IMR-90 (cell line): Measurements from ENCODE around the gene RAB31. TPM values are rescaled to one million over a fixed set of nuclear protein-coding genes. Genes with fewer than 3 reads are reported as not detected.

Experiments
- ATAC-seq: fragments of 200-7000 bp; cut with Tn5 transposase; 2 replicates; pipeline ENCODE4 v1.9.1; 2020; ENCODE audit warnings: low read depth, mild to moderate bottlenecking, moderate library complexity
- BruUV-seq: library from RNA; stranded (reverse); fragments of 400-500 nt; replicated peaks from 2 replicates; lab custom pipeline; 2021; lab: Mats Ljungman, UMichigan
- CTCF ChIA-PET: fragments of 300-600 bp; formaldehyde crosslinking; extraction: SDS; loops from one replicate; lab custom pipeline; 2021; ENCODE audit warnings: antibody characterized with exemption; lab: Yijun Ruan, JAX
- POLR2A ChIA-PET: fragments of 300-600 bp; sonication (Branson Sonifier 250); formaldehyde crosslinking; loops from one replicate; lab custom pipeline; 2022; ENCODE audit warnings: antibody characterized with exemption; ENCODE audit not compliant: unreplicated experiment; lab: Charles Lee
- DNase-seq: peaks from one replicate; pipeline ENCODE4 v3.0.0; 2013
- H2AFZ ChIP-seq: replicated peaks from 2 replicates; pipeline ENCODE3; 2013; ENCODE audit warnings: low read length, mild to moderate bottlenecking; ENCODE audit not compliant: poor library complexity
- H2AK5ac ChIP-seq: 2 replicates; pipeline ENCODE4 v1.6.1; 2013; ENCODE audit warnings: low read depth, low read length, inconsistent platforms
- H2AK9ac ChIP-seq: replicated peaks from 2 replicates; pipeline ENCODE3; 2013; ENCODE audit warnings: mild to moderate bottlenecking, low read depth, low read length, moderate library complexity; ENCODE audit not compliant: poor library complexity
- H2BK120ac ChIP-seq: 2 replicates; pipeline ENCODE4 v1.6.1; 2013; ENCODE audit warnings: low read depth, low read length, inconsistent platforms
- H2BK15ac ChIP-seq: 3 replicates; pipeline ENCODE4 v1.6.1; 2013; ENCODE audit warnings: low read depth, low read length, inconsistent platforms
- H2BK20ac ChIP-seq: 2 replicates; pipeline ENCODE4 v1.6.1; 2013; ENCODE audit warnings: low read depth, mild to moderate bottlenecking, inconsistent platforms, low read length, moderate library complexity
- H2BK5ac ChIP-seq: 2 replicates; pipeline ENCODE4 v1.6.1; 2013; ENCODE audit warnings: mild to moderate bottlenecking, low read depth, low read length, inconsistent platforms; ENCODE audit not compliant: poor library complexity, severe bottlenecking
- H3K14ac ChIP-seq: replicated peaks from 2 replicates; pipeline ENCODE4 v1.6.1; 2013; ENCODE audit warnings: low read depth, low read length, inconsistent platforms
- H3K18ac ChIP-seq: 2 replicates; pipeline ENCODE4 v1.6.1; 2013; ENCODE audit warnings: low read depth, low read length, control low read depth
- H3K23ac ChIP-seq: 2 replicates; pipeline ENCODE4 v1.6.1; 2013; ENCODE audit warnings: low read depth, low read length, inconsistent platforms
- H3K27ac ChIP-seq: 2 replicates; pipeline ENCODE4 v1.5.1; 2013; ENCODE audit warnings: mild to moderate bottlenecking, control low read depth, low read length; ENCODE audit not compliant: insufficient read depth
- H3K27me3 ChIP-seq: 2 replicates; pipeline ENCODE4 v1.6.1; 2013; ENCODE audit warnings: low read length; ENCODE audit not compliant: control insufficient read depth, insufficient read depth
- H3K36me3 ChIP-seq: 2 replicates; pipeline ENCODE4 v1.6.1; 2013; ENCODE audit warnings: low read length, mixed read lengths; ENCODE audit not compliant: control insufficient read depth, insufficient read depth
- H3K4ac ChIP-seq: 2 replicates; pipeline ENCODE4 v1.6.1; 2013; ENCODE audit warnings: low read depth, low read length, inconsistent platforms
- H3K4me1 ChIP-seq: 2 replicates; pipeline ENCODE4 v1.6.1; 2013; ENCODE audit warnings: low read length, mixed read lengths; ENCODE audit not compliant: control insufficient read depth, insufficient read depth
- H3K4me2 ChIP-seq: 2 replicates; pipeline ENCODE4 v1.6.1; 2013; ENCODE audit warnings: low read depth, mild to moderate bottlenecking, control low read depth, low read length, moderate library complexity
- H3K4me3 ChIP-seq: 2 replicates; pipeline ENCODE4 v1.5.1; 2013; ENCODE audit warnings: low read depth, mild to moderate bottlenecking, control low read depth, low read length, moderate library complexity; ENCODE audit not compliant: insufficient read depth
- H3K56ac ChIP-seq: 2 replicates; pipeline ENCODE4 v1.6.1; 2013; ENCODE audit warnings: low read length, inconsistent platforms; ENCODE audit not compliant: insufficient read depth; ENCODE audit errors: extremely low read depth
- H3K79me1 ChIP-seq, 2 experiments: 2 replicates each; pipeline ENCODE4 v1.6.1; 2013; ENCODE audit warnings: low read length in 2 of 2, inconsistent platforms in 1 of 2, low read depth in 1 of 2
- H3K9ac ChIP-seq: 2 replicates; pipeline ENCODE4 v1.6.1; 2013; ENCODE audit warnings: low read depth, low read length, control low read depth
- H3K9me1 ChIP-seq: 2 replicates; pipeline ENCODE4 v1.6.1; 2013; ENCODE audit warnings: low read length, inconsistent platforms; ENCODE audit not compliant: insufficient read depth
- H3K9me3 ChIP-seq: 2 replicates; pipeline ENCODE4 v1.6.1; 2013; ENCODE audit warnings: low read length; ENCODE audit not compliant: control insufficient read depth, insufficient read depth
- H4K20me1 ChIP-seq: 2 replicates; pipeline ENCODE4 v1.6.1; 2013; ENCODE audit warnings: low read length, inconsistent platforms; ENCODE audit not compliant: insufficient read depth
- H4K5ac ChIP-seq: 2 replicates; pipeline ENCODE4 v1.6.1; 2013; ENCODE audit warnings: mild to moderate bottlenecking, low read depth, low read length, control low read depth
- H4K8ac ChIP-seq, 2 experiments: 2 replicates each; pipeline ENCODE4 v1.6.1; 2013; ENCODE audit warnings: low read depth in 2 of 2, low read length in 2 of 2, control low read depth in 1 of 2, inconsistent platforms in 1 of 2
- H4K91ac ChIP-seq: 2 replicates; pipeline ENCODE4 v1.6.1; 2013; ENCODE audit warnings: low read depth, low read length, inconsistent platforms; ENCODE audit not compliant: insufficient read depth
- BHLHE40 ChIP-seq: fragments of 150-350 bp; IDR thresholded peaks from 2 replicates; pipeline ENCODE4 v1.6.1; 2016; ENCODE audit warnings: mild to moderate bottlenecking, low read depth, low read length
- CEBPB ChIP-seq: IDR thresholded peaks from 2 replicates; pipeline ENCODE4 v1.6.1; 2012; ENCODE audit warnings: low read depth, low read length, improper control_type of control experiment
- CHD1 ChIP-seq: IDR thresholded peaks from 2 replicates; pipeline ENCODE4 v1.6.1; 2012; ENCODE audit warnings: low read depth, low read length, improper control_type of control experiment
- CTCF ChIP-seq: conservative IDR thresholded peaks from 2 replicates; pipeline ENCODE4 v1.5.1; 2012; ENCODE audit warnings: mild to moderate bottlenecking, low read depth, low read length, improper control_type of control experiment
- ELK1 ChIP-seq: fragments of 150-350 bp; IDR thresholded peaks from 2 replicates; pipeline ENCODE4 v1.6.1; 2016; ENCODE audit warnings: low read depth, mild to moderate bottlenecking, low read length, moderate library complexity, borderline replicate concordance
- FOS ChIP-seq: fragments of 150-350 bp; IDR thresholded peaks from 2 replicates; pipeline ENCODE4 v1.6.1; 2016; ENCODE audit warnings: low read depth, low read length
- MAFK ChIP-seq: IDR thresholded peaks from 2 replicates; pipeline ENCODE4 v1.6.1; 2012; ENCODE audit warnings: low read depth, low read length, improper control_type of control experiment
- MAZ ChIP-seq: IDR thresholded peaks from 2 replicates; pipeline ENCODE4 v1.6.1; 2012; ENCODE audit warnings: low read depth, mild to moderate bottlenecking, low read length, improper control_type of control experiment, moderate library complexity, borderline replicate concordance
- MXI1 ChIP-seq: IDR thresholded peaks from 2 replicates; pipeline ENCODE4 v1.6.1; 2012; ENCODE audit warnings: low read depth, mild to moderate bottlenecking, low read length, moderate library complexity, borderline replicate concordance
- NFE2L2 ChIP-seq: fragments of 150-350 bp; IDR thresholded peaks from 2 replicates; pipeline ENCODE4 v1.6.1; 2016; ENCODE audit warnings: low read depth, mild to moderate bottlenecking, low read length
- POLR2A ChIP-seq: IDR thresholded peaks from 2 replicates; pipeline ENCODE4 v1.6.1; 2012; ENCODE audit warnings: mild to moderate bottlenecking, low read depth, low read length
- RAD21 ChIP-seq: IDR thresholded peaks from 2 replicates; pipeline ENCODE4 v1.6.1; 2012; ENCODE audit warnings: low read length, improper control_type of control experiment
- RCOR1 ChIP-seq: IDR thresholded peaks from 2 replicates; pipeline ENCODE4 v1.6.1; 2012; ENCODE audit warnings: mild to moderate bottlenecking, low read length, improper control_type of control experiment; ENCODE audit not compliant: insufficient replicate concordance
- RFX5 ChIP-seq: IDR thresholded peaks from 2 replicates; pipeline ENCODE4 v1.8.0; 2012; ENCODE audit warnings: low read depth, mild to moderate bottlenecking, low read length, moderate library complexity
- SMC3 ChIP-seq: fragments of 150-350 bp; IDR thresholded peaks from 2 replicates; pipeline ENCODE4 v1.6.1; 2016; ENCODE audit warnings: low read depth, mild to moderate bottlenecking, antibody characterized with exemption, low read length, moderate library complexity
- WGBS, 2 experiments: methylation state at CpG; one replicate each; pipeline versions ENCODE4 v1.1.5 to v1.1.7; 2013; ENCODE audit warnings: missing lambda C conversion rate in 2 of 2; ENCODE audit not compliant: insufficient read length in 1 of 2; ENCODE audit errors: extremely low coverage in 2 of 2; 5-methylcytosine and 5-hydroxymethylcytosine counted together
- dilution Hi-C: fragments of 300-500 bp; cut with HindIII; formaldehyde crosslinking; loops from one replicate; pipeline ENCODE4 v1.14.3; 2018; ENCODE audit warnings: low sequenced_read_pairs; ENCODE audit not compliant: unreplicated experiment
- in situ Hi-C: fragments of 300-500 bp; cut with MboI; formaldehyde crosslinking; loops from 3 replicates; pipeline ENCODE4 v1.14.3; 2019; ENCODE audit warnings: low sequenced_read_pairs, inconsistent platforms, mixed read lengths
- intact Hi-C: fragments of 100-400 bp; cut with micrococcal nuclease; formaldehyde crosslinking; loops from 2 replicates; pipeline ENCODE4 v1.10.0; 2022
- polyA plus RNA-seq, 3 experiments: library from polyadenylated mRNA; depleted of rRNA; stranded (reverse); fragments of >200 nt; gene quantifications; 2 replicates each; pipeline ENCODE4 v1.2.3, GENCODE V29; 2012; ENCODE audit warnings: low replicate concordance in 1 of 3
- total RNA-seq: library from RNA; depleted of rRNA; stranded (reverse); fragments of >200 nt; gene quantifications from 2 replicates; pipeline ENCODE4 v1.2.3, GENCODE V29; 2012
- TF ChIP-seq, protein P1 (sequence below): fragments of 150-350 bp; IDR thresholded peaks from 2 replicates; pipeline ENCODE4 v1.6.1; 2017; ENCODE audit warnings: mild to moderate bottlenecking, antibody characterized with exemption, low read length, low read depth

RAB31 gene
- total and polyA plus RNA-seq, 2 of the 4 experiments (the other 2 are of a cell fraction), result 13.8 to 26.9 TPM

DNA sequence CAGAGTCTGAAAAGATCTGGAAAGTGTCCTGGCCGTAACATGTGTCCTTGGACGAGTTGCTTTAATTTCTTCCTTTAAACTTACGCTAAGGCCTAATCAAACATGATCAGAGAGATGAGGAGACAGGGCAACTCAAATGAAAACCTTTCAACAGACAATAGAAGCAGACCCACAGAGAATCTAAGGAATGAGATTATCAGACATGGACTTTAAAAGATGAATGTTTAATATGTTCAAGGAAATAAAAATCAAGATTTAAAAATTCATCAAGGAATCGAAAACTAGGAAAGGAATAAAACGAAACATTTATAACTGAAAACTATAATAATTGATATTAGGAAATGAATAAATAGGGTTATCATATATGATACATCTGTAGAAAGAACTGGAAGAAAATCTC lies 55.1 kb downstream of the RAB31 start:
- Histone ChIP-seq H4K8ac (no peak overlapping the region), H2BK15ac (no peak overlapping the region), H3K14ac (no peak overlapping the region), H4K20me1 (peaks cover 10% of the 10 kb centered on the region; the same call in 1 of the 2 replicates), H3K4me3 (no peak overlapping the region), H3K4me1 (peaks cover 7% of the 10 kb centered on the region), H3K27me3 (no peaks in the 10 kb centered on the region), H2BK20ac (no peak overlapping the region), H2AFZ (no peak overlapping the region), H3K36me3 (no peaks in the 10 kb centered on the region; the same call in 1 of the 2 replicates), H3K27ac (no peak overlapping the region), H4K5ac (no peak overlapping the region), H3K9me1 (peaks cover 11% of the 10 kb centered on the region), H3K23ac (no peak overlapping the region), H2AK9ac (no peak overlapping the region), H3K9ac (no peak overlapping the region), H3K9me3 (no peaks in the 10 kb centered on the region; the same call in 1 of the 2 replicates), H4K91ac (no peak overlapping the region), H3K4me2 (no peak overlapping the region), H2BK120ac (no peak overlapping the region), H3K79me1 (peaks cover 37 to 41% of the 10 kb centered on the region in 2 experiments), H2AK5ac (no peak overlapping the region), H2BK5ac (no peak overlapping the region), H3K18ac (no peak overlapping the region), H3K4ac (no peak overlapping the region), H3K56ac (no peak overlapping the region)
- BruUV-seq, result no TSS peak
- dilution Hi-C loops, result no loop called here
- DNase-seq (no peak), ATAC-seq (no peak)
- intact Hi-C loops, result no loop called here
- no CpG with 5 or more reads among the region's 5 CpGs for WGBS, 2 experiments
- POLR2A ChIA-PET, result no interaction called here
- in situ Hi-C loops, result no loop called here
- TF ChIP-seq MAZ (no peak), NFE2L2 (no peak), FOS (no peak), POLR2A (no peak), RFX5 (no peak), MXI1 (no peak), SMC3 (no peak), ELK1 (no peak), CHD1 (no peak), BHLHE40 (no peak), MAFK (no peak), CTCF (no peak), RAD21 (no peak), CEBPB (no peak), RCOR1 (no peak)
- TF ChIP-seq, protein P1, sequence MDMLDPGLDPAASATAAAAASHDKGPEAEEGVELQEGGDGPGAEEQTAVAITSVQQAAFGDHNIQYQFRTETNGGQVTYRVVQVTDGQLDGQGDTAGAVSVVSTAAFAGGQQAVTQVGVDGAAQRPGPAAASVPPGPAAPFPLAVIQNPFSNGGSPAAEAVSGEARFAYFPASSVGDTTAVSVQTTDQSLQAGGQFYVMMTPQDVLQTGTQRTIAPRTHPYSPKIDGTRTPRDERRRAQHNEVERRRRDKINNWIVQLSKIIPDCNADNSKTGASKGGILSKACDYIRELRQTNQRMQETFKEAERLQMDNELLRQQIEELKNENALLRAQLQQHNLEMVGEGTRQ, result no peak
- CTCF ChIA-PET, result interaction anchor here (1.0 kb wide), 1 partner anchor 7 kb away, joined by 4 read pairs; no protein-coding TSS in a partner anchor
